Keratinocyte (primary cell): Measurements from ENCODE around the gene USHBP1. TPM values are rescaled to one million over a fixed set of nuclear protein-coding genes. Genes with fewer than 3 reads are reported as not detected.
A peak's percentile ranks its signal among the peaks of the same experiment; 100 is the strongest.

Experiments used
- DNase-seq: peaks from one replicate; pipeline ENCODE4 v3.0.0-alpha.2; 2011; ENCODE audit warnings: low read depth, missing footprints, low spot score
- FAIRE-seq: peaks from 2 replicates; lab custom pipeline; 2011; peaks lifted over from hg19 to GRCh38; lab: Jason Lieb, UNC
- H2AFZ ChIP-seq: 2 replicates; pipeline ENCODE4 v1.6.0; 2012; ENCODE audit warnings: low read length, control low read depth, inconsistent platforms; ENCODE audit not compliant: control insufficient read depth
- H3K27ac ChIP-seq: 2 replicates; pipeline ENCODE4 v1.5.1; 2011; ENCODE audit warnings: low read length; ENCODE audit not compliant: control insufficient read depth, insufficient read depth
- H3K27me3 ChIP-seq: 3 replicates; pipeline ENCODE4 v1.6.0; 2011; ENCODE audit warnings: low read length; ENCODE audit not compliant: control insufficient read depth, insufficient read depth; ENCODE audit errors: extremely low read depth
- H3K36me3 ChIP-seq, 2 experiments: 2 replicates in 1 of 2; 3 replicates in 1 of 2; pipeline ENCODE4 v1.5.1; 2011; ENCODE audit warnings: low read length in 2 of 2, mild to moderate bottlenecking in 1 of 2; ENCODE audit not compliant: control insufficient read depth in 2 of 2, insufficient read depth in 2 of 2; ENCODE audit errors: extremely low read depth in 1 of 2
- H3K4me1 ChIP-seq: 3 replicates; pipeline ENCODE4 v1.5.1; 2011; ENCODE audit warnings: low read length; ENCODE audit not compliant: control insufficient read depth, insufficient read depth; ENCODE audit errors: extremely low read depth
- H3K4me2 ChIP-seq: 3 replicates; pipeline ENCODE4 v1.6.0; 2011; ENCODE audit warnings: low read depth, low read length; ENCODE audit not compliant: control insufficient read depth, insufficient read depth; ENCODE audit errors: extremely low read depth
- H3K4me3 ChIP-seq, 3 experiments: fragments of 200-600 bp in 1 of 3; sonication (generic) in 1 of 3; 2 replicates in 2 of 3; 3 replicates in 1 of 3; pipeline ENCODE4 v1.5.1; 2011 to 2016; ENCODE audit warnings: low read length in 3 of 3, mild to moderate bottlenecking in 3 of 3, control low read depth in 2 of 3, inconsistent platforms in 1 of 3, low read depth in 1 of 3, mixed read lengths in 1 of 3, mixed run types in 1 of 3, moderate library complexity in 1 of 3; ENCODE audit not compliant: control insufficient read depth in 2 of 3, insufficient read depth in 2 of 3; ENCODE audit errors: extremely low read depth in 1 of 3
- H3K79me2 ChIP-seq: 2 replicates; pipeline ENCODE4 v1.6.0; 2012; ENCODE audit warnings: low read length; ENCODE audit not compliant: control insufficient read depth, insufficient read depth
- H3K9ac ChIP-seq: 3 replicates; pipeline ENCODE4 v1.6.0; 2011; ENCODE audit warnings: low read length; ENCODE audit not compliant: control insufficient read depth, insufficient read depth; ENCODE audit errors: extremely low read depth
- H3K9me1 ChIP-seq: 3 replicates; pipeline ENCODE4 v1.6.0; 2011; ENCODE audit warnings: low read length; ENCODE audit not compliant: control insufficient read depth, insufficient read depth; ENCODE audit errors: extremely low read depth
- H3K9me3 ChIP-seq: 2 replicates; pipeline ENCODE4 v1.5.1; 2012; ENCODE audit warnings: low read depth, low read length; ENCODE audit not compliant: control insufficient read depth
- H4K20me1 ChIP-seq: 3 replicates; pipeline ENCODE4 v1.6.0; 2011; ENCODE audit warnings: low read length; ENCODE audit not compliant: control insufficient read depth, insufficient read depth; ENCODE audit errors: extremely low read depth
- CTCF ChIP-seq, 3 experiments: IDR thresholded peaks in 1 of 3; conservative IDR thresholded peaks in 1 of 3; optimal IDR thresholded peaks in 1 of 3; 2 replicates in 2 of 3; 3 replicates in 1 of 3; pipeline versions ENCODE3 to v1.5.1; 2011; ENCODE audit warnings: low read length in 3 of 3, mild to moderate bottlenecking in 3 of 3, moderate library complexity in 2 of 3, control low read depth in 1 of 3, inconsistent platforms in 1 of 3; ENCODE audit not compliant: insufficient read depth in 2 of 3; ENCODE audit errors: extremely low read depth in 1 of 3
- EZH2 ChIP-seq: IDR thresholded peaks from one replicate; pipeline ENCODE4 v1.6.1; 2012; ENCODE audit warnings: inconsistent platforms, mild to moderate bottlenecking, low read length, moderate library complexity
- dilution Hi-C: fragments of 300-500 bp; cut with MboI; formaldehyde crosslinking; loops from one replicate; pipeline ENCODE4 v1.7.0; 2020; ENCODE audit warnings: low sequenced_read_pairs; ENCODE audit not compliant: extremely low pct_ligation_motif_present
- polyA plus RNA-seq, 5 experiments: library from polyadenylated mRNA; depleted of rRNA in 3 of 5; stranded (reverse) in 3 of 5; stranded (forward) in 1 of 5; unstranded in 1 of 5; fragments of >200 nt; gene quantifications; 1 replicate in 1 of 5; 2 replicates in 3 of 5; 3 replicates in 1 of 5; pipeline versions ENCODE4 v1.2.1 to v1.2.3, GENCODE V29; 2011 to 2012; ENCODE audit warnings: missing spikeins in 2 of 5, low read depth in 1 of 5, low replicate concordance in 1 of 5

Gene USHBP1
- polyA plus RNA-seq, 1 donor (not counting 4 experiments of a cell fraction or from before 2014, with no cell fraction given) = not detected

- Histone ChIP-seq H3K4me1 (peaks cover 47% of the 10 kb centered on the region), H3K9ac (no peak overlapping the region), H4K20me1 (peaks cover 4% of the 10 kb centered on the region), H3K79me2 (peaks cover 41% of the 10 kb centered on the region), H3K9me3 (no peaks in the 10 kb centered on the region), H2AFZ (no peak overlapping the region), H3K27ac (no peak overlapping the region), H3K4me2 (no peak overlapping the region), H3K4me3 (no peak overlapping the region), H3K36me3 (peaks cover 0 to 4% of the 10 kb centered on the region in 2 experiments), H3K9me1 (peaks cover 3% of the 10 kb centered on the region), H3K27me3 (no peaks in the 10 kb centered on the region)
- dilution Hi-C loops = no loop called here
- FAIRE-seq = no peak
- no peak for DNase-seq
- TF ChIP-seq CTCF (optimal IDR thresholded peaks at IDR 0.05 in 1 of 3, IDR thresholded peaks at IDR 0.05 in 1 of 3, conservative IDR thresholded peaks at IDR 0.05 in 1 of 3; ENCODE audit: extremely low read depth in 1 of 3, insufficient read depth in 2 of 3, low read length in 3 of 3) (no peak), EZH2 (no peak)
Observed at GRCh38 chr19:17307876-17308377, 43.4 kb upstream of the USHBP1 start.

GRCh38 chr19:17306285-17306714 is 41.8 kb upstream of the USHBP1 start:
- Histone ChIP-seq H2AFZ (peak overlapping the region; percentile 65), H3K9me3 (no peaks in the 10 kb centered on the region), H3K9me1 (peaks cover 3% of the 10 kb centered on the region), H4K20me1 (no peaks in the 10 kb centered on the region), H3K27ac (peak overlapping the region; percentile 65), H3K9ac (peak overlapping the region; percentile 78), H3K4me3 (peak overlapping the region; percentile 58 to 86 (median 73)), H3K27me3 (no peaks in the 10 kb centered on the region), H3K36me3 (no peaks in the 10 kb centered on the region), H3K79me2 (peaks cover 28% of the 10 kb centered on the region), H3K4me2 (peak overlapping the region; percentile 93), H3K4me1 (peaks cover 43% of the 10 kb centered on the region)
- DNase-seq (no peak), FAIRE-seq (no peak)
- TF ChIP-seq EZH2 = no peak
- no peak for TF ChIP-seq CTCF (optimal IDR thresholded peaks at IDR 0.05 in 1 of 3, IDR thresholded peaks at IDR 0.05 in 1 of 3, conservative IDR thresholded peaks at IDR 0.05 in 1 of 3; ENCODE audit: extremely low read depth in 1 of 3, insufficient read depth in 2 of 3, low read length in 3 of 3)
- dilution Hi-C loops = no loop called here
